H1 (cell line): ENCODE results near the gene ARHGEF28. TPM values are rescaled to one million over a fixed set of nuclear protein-coding genes. Genes with fewer than 3 reads are reported as not detected.

Experiments
- CTCF ChIA-PET: fragments of 300-600 bp; sonication (Branson Sonifier 250); formaldehyde crosslinking; loops from one replicate; lab custom pipeline; 2021; ENCODE audit not compliant: partially characterized antibody; lab: Charles Lee
- POLR2A ChIA-PET: fragments of 300-600 bp; sonication (Branson Sonifier 250); formaldehyde crosslinking; loops from one replicate; lab custom pipeline; 2021; ENCODE audit warnings: inconsistent platforms; ENCODE audit not compliant: partially characterized antibody; lab: Charles Lee
- DNase-seq, 2 experiments: peaks; one replicate each; pipeline versions ENCODE4 v3.0.0 to v3.0.0-alpha.2; 2010 to 2022; ENCODE audit warnings: low spot score in 2 of 2, low read depth in 1 of 2, mixed read lengths in 1 of 2
- FAIRE-seq: peaks from 2 replicates; lab custom pipeline; 2011; peaks lifted over from hg19 to GRCh38; lab: Jason Lieb, UNC
- H2AFZ ChIP-seq: 2 replicates; pipeline ENCODE4 v1.8.1; 2012; ENCODE audit warnings: low read length, inconsistent platforms
- H2AK5ac ChIP-seq: 2 replicates; pipeline ENCODE4 v1.6.1; 2013; ENCODE audit warnings: low read depth, low read length
- H2BK120ac ChIP-seq: replicated peaks from 2 replicates; pipeline ENCODE3; 2013; ENCODE audit warnings: low read depth, low read length, inconsistent platforms
- H2BK12ac ChIP-seq: 2 replicates; pipeline ENCODE4 v1.6.1; 2013; ENCODE audit warnings: low read depth, low read length
- H2BK15ac ChIP-seq: 2 replicates; pipeline ENCODE4 v1.6.1; 2013; ENCODE audit warnings: low read length
- H2BK20ac ChIP-seq: 2 replicates; pipeline ENCODE4 v1.6.1; 2013; ENCODE audit warnings: low read length
- H2BK5ac ChIP-seq: 2 replicates; pipeline ENCODE4 v1.6.1; 2013; ENCODE audit warnings: low read depth, low read length
- H3K14ac ChIP-seq: 2 replicates; pipeline ENCODE4 v1.6.1; 2013; ENCODE audit warnings: inconsistent platforms; ENCODE audit not compliant: insufficient read length
- H3K18ac ChIP-seq: 2 replicates; pipeline ENCODE4 v1.6.1; 2013; ENCODE audit warnings: low read length; ENCODE audit errors: extremely low read depth
- H3K23ac ChIP-seq: 2 replicates; pipeline ENCODE4 v1.6.1; 2013; ENCODE audit warnings: inconsistent platforms; ENCODE audit not compliant: insufficient read length
- H3K23me2 ChIP-seq: 2 replicates; pipeline ENCODE4 v1.6.1; 2013; ENCODE audit warnings: low read depth, low read length
- H3K27ac ChIP-seq: 2 replicates; pipeline ENCODE4 v1.6.1; 2011; ENCODE audit warnings: low read depth, low read length, inconsistent platforms
- H3K27me3 ChIP-seq, 4 experiments: replicated peaks in 1 of 4; 1 replicate in 1 of 4; 2 replicates in 3 of 4; pipeline versions ENCODE4 v1.6.1 to v1.8.1; 2011 to 2013; ENCODE audit warnings: low read length in 3 of 4, mild to moderate bottlenecking in 3 of 4, inconsistent platforms in 2 of 4, mixed read lengths in 2 of 4, moderate library complexity in 1 of 4; ENCODE audit not compliant: control insufficient read depth in 3 of 4, insufficient read depth in 3 of 4; ENCODE audit errors: extremely low read depth in 1 of 4
- H3K36me3 ChIP-seq, 4 experiments: 2 replicates each; pipeline versions ENCODE4 v1.6.1 to v1.8.1; 2011 to 2013; ENCODE audit warnings: mild to moderate bottlenecking in 4 of 4, low read length in 3 of 4, moderate library complexity in 2 of 4, control low read depth in 1 of 4, inconsistent platforms in 1 of 4; ENCODE audit not compliant: insufficient read depth in 4 of 4, control insufficient read depth in 2 of 4
- H3K4ac ChIP-seq: replicated peaks from 2 replicates; pipeline ENCODE3; 2013; ENCODE audit warnings: low read length, low read depth, mixed read lengths, inconsistent platforms; ENCODE audit not compliant: insufficient read length
- H3K4me1 ChIP-seq, 4 experiments: replicated peaks in 1 of 4; 1 replicate in 1 of 4; 2 replicates in 3 of 4; pipeline versions ENCODE4 v1.6.1 to v1.8.1; 2011 to 2013; ENCODE audit warnings: low read length in 3 of 4, inconsistent platforms in 2 of 4, mixed read lengths in 1 of 4; ENCODE audit not compliant: insufficient read depth in 4 of 4, control insufficient read depth in 3 of 4
- H3K4me2 ChIP-seq, 2 experiments: 2 replicates each; pipeline versions ENCODE4 v1.6.1 to v1.8.1; 2011 to 2013; ENCODE audit warnings: low read depth in 2 of 2, low read length in 2 of 2, control low read depth in 1 of 2, inconsistent platforms in 1 of 2, mild to moderate bottlenecking in 1 of 2; ENCODE audit not compliant: insufficient read depth in 1 of 2
- H3K4me3 ChIP-seq, 4 experiments: fragments of 200-600, 300-600 bp in 1 of 4; sonication (generic), shearing (Covaris generic), sonication (Bioruptor Twin) in 1 of 4; 2 replicates each; pipeline versions ENCODE4 v1.5.1 to v1.8.1; 2011 to 2016; ENCODE audit warnings: low read length in 4 of 4, low read depth in 3 of 4, control low read depth in 2 of 4, inconsistent platforms in 2 of 4, mild to moderate bottlenecking in 2 of 4, mixed read lengths in 1 of 4, moderate library complexity in 1 of 4; ENCODE audit not compliant: insufficient read depth in 2 of 4; ENCODE audit errors: extremely low read depth in 1 of 4
- H3K56ac ChIP-seq: replicated peaks from 2 replicates; pipeline ENCODE3; 2013; ENCODE audit warnings: low read depth, mild to moderate bottlenecking, mixed read lengths, low read length, inconsistent platforms; ENCODE audit not compliant: insufficient read length
- H3K79me1 ChIP-seq: 2 replicates; pipeline ENCODE4 v1.6.1; 2013; ENCODE audit warnings: low read depth, low read length, control low read depth
- H3K79me2 ChIP-seq, 2 experiments: 2 replicates each; pipeline versions ENCODE4 v1.6.1 to v1.8.1; 2012 to 2013; ENCODE audit warnings: low read length in 2 of 2, mild to moderate bottlenecking in 2 of 2, inconsistent platforms in 1 of 2; ENCODE audit not compliant: insufficient read depth in 2 of 2, control insufficient read depth in 1 of 2
- H3K9ac ChIP-seq, 4 experiments: replicated peaks in 1 of 4; 1 replicate in 1 of 4; 2 replicates in 3 of 4; pipeline versions ENCODE4 v1.6.1 to v1.8.1; 2011 to 2013; ENCODE audit warnings: low read depth in 3 of 4, low read length in 3 of 4, control low read depth in 2 of 4, mild to moderate bottlenecking in 2 of 4, moderate library complexity in 2 of 4, inconsistent platforms in 1 of 4; ENCODE audit errors: extremely low read depth in 1 of 4
- H3K9me3 ChIP-seq, 2 experiments: 2 replicates each; pipeline versions ENCODE4 v1.6.1 to v1.8.1; 2012 to 2013; ENCODE audit warnings: mild to moderate bottlenecking in 2 of 2, moderate library complexity in 2 of 2, control low read depth in 1 of 2, inconsistent platforms in 1 of 2, low read depth in 1 of 2, low read length in 1 of 2, mixed read lengths in 1 of 2; ENCODE audit not compliant: insufficient read depth in 2 of 2
- H4K20me1 ChIP-seq, 2 experiments: replicated peaks in 1 of 2; 2 replicates each; pipeline versions ENCODE3 to v1.8.1; 2011 to 2013; ENCODE audit warnings: inconsistent platforms in 2 of 2, low read length in 2 of 2, mild to moderate bottlenecking in 1 of 2; ENCODE audit not compliant: insufficient read depth in 2 of 2, control insufficient read depth in 1 of 2
- H4K5ac ChIP-seq: 2 replicates; pipeline ENCODE4 v1.6.1; 2013; ENCODE audit warnings: low read length, low read depth, mixed read lengths, inconsistent platforms; ENCODE audit not compliant: insufficient read length
- H4K8ac ChIP-seq: 2 replicates; pipeline ENCODE4 v1.8.0; 2013; ENCODE audit warnings: mild to moderate bottlenecking, moderate library complexity, low read length, inconsistent platforms; ENCODE audit not compliant: insufficient read depth; ENCODE audit errors: extremely low read depth
- H4K91ac ChIP-seq: replicated peaks from 2 replicates; pipeline ENCODE3; 2013; ENCODE audit warnings: low read length, mixed read lengths, inconsistent platforms; ENCODE audit not compliant: insufficient read length
- KDM4A ChIP-seq: IDR thresholded peaks from one replicate; pipeline ENCODE4 v1.7.1; 2012; ENCODE audit warnings: low read depth, mild to moderate bottlenecking, moderate library complexity, low read length, inconsistent platforms; ENCODE audit not compliant: severe bottlenecking
- WGBS, 2 experiments: shearing (Covaris generic) in 1 of 2; methylation state at CpG; one replicate each; pipeline versions ENCODE4 v1.1.6 to v1.1.7; 2013 to 2015; ENCODE audit warnings: low lambda C conversion rate in 2 of 2, mixed read lengths in 2 of 2, inconsistent platforms in 1 of 2, low coverage in 1 of 2, missing lambda C conversion rate in 1 of 2; ENCODE audit not compliant: insufficient replicate concordance in 2 of 2, insufficient coverage in 1 of 2, insufficient read length in 1 of 2; ENCODE audit errors: extremely low coverage in 1 of 2, missing lambda C conversion rate in 1 of 2; 5-methylcytosine and 5-hydroxymethylcytosine counted together
- polyA plus RNA-seq, 7 experiments: library from polyadenylated mRNA; depleted of rRNA in 3 of 7; stranded (reverse) in 5 of 7; unstranded in 2 of 7; fragments of >200 nt in 5 of 7; fragments of 200-250 nt in 2 of 7; gene quantifications; 1 replicate in 5 of 7; 2 replicates in 1 of 7; 4 replicates in 1 of 7; pipeline versions ENCODE4 v1.2.1 to v1.2.3, GENCODE V29; 2011 to 2013; ENCODE audit warnings: missing spikeins in 2 of 7, mixed read lengths in 2 of 7
- total RNA-seq: library from RNA; stranded (reverse); fragmentation: NEBNext Ultra II Directional; extraction: Animal tissue kit (Norgen Biotek cat#: 25700); gene quantifications from 2 replicates; pipeline ENCODE4 v1.2.1, GENCODE V29; 2021

ARHGEF28 gene
- total and polyA plus RNA-seq, 2 of the 8 experiments (the other 6 are each of a cell fraction or from before 2014, with no cell fraction given): 0.33 to 1.0 TPM

- no peak overlapping the region for H3K27ac ChIP-seq
- H3K36me3 ChIP-seq: no peaks in the 10 kb centered on the region
- H3K56ac ChIP-seq: no peak overlapping the region
- FAIRE-seq: no peak
- no peaks in the 10 kb centered on the region for H3K79me1 ChIP-seq
- H2BK15ac ChIP-seq: no peak overlapping the region
- H3K9ac ChIP-seq: no peak overlapping the region
- H2BK5ac ChIP-seq: no peak overlapping the region
- H2AFZ ChIP-seq: no peak overlapping the region
- H3K4me2 ChIP-seq: no peak overlapping the region
- POLR2A ChIA-PET: no interaction called here
- H3K18ac ChIP-seq: no peak overlapping the region
- WGBS, 2 experiments: 77% methylated on average over 2 of the region's 2 CpGs; no CpG with 5 or more reads in 1 of the 2 experiments
- TF ChIP-seq KDM4A: no peak
- no peak overlapping the region for H2AK5ac ChIP-seq
- no peak overlapping the region for H4K5ac ChIP-seq
- H3K23ac ChIP-seq: no peak overlapping the region
- H2BK20ac ChIP-seq: no peak overlapping the region
- H4K20me1 ChIP-seq: no peaks in the 10 kb centered on the region
- H4K91ac ChIP-seq: no peak overlapping the region
- no peaks in the 10 kb centered on the region; the same call in 1 of the 2 replicates for H3K23me2 ChIP-seq
- H4K8ac ChIP-seq: no peak overlapping the region
- H3K4ac ChIP-seq: no peak overlapping the region
- no peaks in the 10 kb centered on the region for H3K4me1 ChIP-seq
- no peak overlapping the region for H3K4me3 ChIP-seq
- CTCF ChIA-PET: interaction anchor here (0.6 to 1.2 kb wide), 3 partner anchors 10 to 204 kb away, joined by 3 to 4 read pairs (median 3); no protein-coding TSS in a partner anchor
- no peak overlapping the region for H2BK120ac ChIP-seq
- no peaks in the 10 kb centered on the region; a peak in 1 of 7 replicates for H3K27me3 ChIP-seq
- H3K9me3 ChIP-seq: no peaks in the 10 kb centered on the region
- H3K14ac ChIP-seq: no peak overlapping the region
- no peak overlapping the region for H2BK12ac ChIP-seq
- H3K79me2 ChIP-seq: no peaks in the 10 kb centered on the region
- no peak for DNase-seq
Observed at GRCh38 chr5:73801686-73802085, 175.7 kb downstream of the ARHGEF28 start.
